Activated CD4-positive, alpha-beta T cell treated with anti-CD3 and anti-CD28 coated beads for 24 hours (primary cell): ENCODE results near the gene VN1R2.
"Not testable (repeated sequence)": the region's sequence is repeated elsewhere in the genome, so short reads cannot be mapped to it uniquely, and the experiment has no call there.

Experiments
- DNase-seq, 2 donors: peaks; one replicate each; pipeline ENCODE4 v3.0.0-alpha.2; 2020; ENCODE audit warnings: low read depth in 2 of 2

The VN1R2 gene, protein sequence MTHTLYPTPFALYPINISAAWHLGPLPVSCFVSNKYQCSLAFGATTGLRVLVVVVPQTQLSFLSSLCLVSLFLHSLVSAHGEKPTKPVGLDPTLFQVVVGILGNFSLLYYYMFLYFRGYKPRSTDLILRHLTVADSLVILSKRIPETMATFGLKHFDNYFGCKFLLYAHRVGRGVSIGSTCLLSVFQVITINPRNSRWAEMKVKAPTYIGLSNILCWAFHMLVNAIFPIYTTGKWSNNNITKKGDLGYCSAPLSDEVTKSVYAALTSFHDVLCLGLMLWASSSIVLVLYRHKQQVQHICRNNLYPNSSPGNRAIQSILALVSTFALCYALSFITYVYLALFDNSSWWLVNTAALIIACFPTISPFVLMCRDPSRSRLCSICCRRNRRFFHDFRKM

DNA sequence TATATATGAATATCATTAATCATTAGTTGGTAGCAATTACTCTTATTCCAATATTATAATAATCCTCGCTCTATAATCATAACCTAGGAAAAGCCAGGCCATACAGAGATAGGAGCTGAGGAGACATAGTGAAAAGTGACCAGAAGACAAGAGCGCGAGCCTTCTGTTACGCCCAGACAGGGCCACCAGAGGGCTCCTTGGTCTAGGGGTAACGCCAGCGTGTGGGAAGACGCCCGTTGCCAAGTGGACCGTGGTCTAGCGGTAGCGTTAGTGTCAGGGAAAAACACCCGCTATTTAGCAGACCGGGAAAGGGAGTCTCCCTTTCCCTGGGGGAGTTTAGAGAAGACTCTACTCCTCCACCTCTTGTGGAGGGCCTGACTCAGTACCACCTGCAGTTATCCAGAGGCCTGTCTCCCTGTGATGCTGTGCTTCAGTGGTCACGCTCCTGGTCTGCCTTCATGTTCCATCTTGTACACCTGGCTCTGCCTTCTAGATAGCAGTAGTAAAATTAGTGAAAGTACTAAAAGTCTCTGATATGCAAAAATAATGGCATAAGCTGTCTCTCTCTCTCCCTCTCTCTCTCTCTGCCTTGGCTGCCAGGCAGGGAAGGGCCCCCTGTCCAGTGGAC, at the start of gene VN1R2:
Gene VN1R2 (plus strand): TSS at position 578 of the 628 bp plus-strand sequence. CDS start 84 bp downstream, outside the sequence.
- not testable (repeated sequence) for DNase-seq

GRCh38 chr19:53211554-53211953, 46.5 kb upstream of the VN1R2 start:
- not testable (repeated sequence) for DNase-seq

- no peak for DNase-seq
Measured at GRCh38 chr19:53212703-53213320, 45.3 kb upstream of the VN1R2 start.

GRCh38 chr19:53222716-53223115, 35.4 kb upstream of the VN1R2 start:
- not testable (repeated sequence) for DNase-seq

- DNase-seq = no peak
Measured at GRCh38 chr19:53224606-53225005, 33.5 kb upstream of the VN1R2 start.

DNA sequence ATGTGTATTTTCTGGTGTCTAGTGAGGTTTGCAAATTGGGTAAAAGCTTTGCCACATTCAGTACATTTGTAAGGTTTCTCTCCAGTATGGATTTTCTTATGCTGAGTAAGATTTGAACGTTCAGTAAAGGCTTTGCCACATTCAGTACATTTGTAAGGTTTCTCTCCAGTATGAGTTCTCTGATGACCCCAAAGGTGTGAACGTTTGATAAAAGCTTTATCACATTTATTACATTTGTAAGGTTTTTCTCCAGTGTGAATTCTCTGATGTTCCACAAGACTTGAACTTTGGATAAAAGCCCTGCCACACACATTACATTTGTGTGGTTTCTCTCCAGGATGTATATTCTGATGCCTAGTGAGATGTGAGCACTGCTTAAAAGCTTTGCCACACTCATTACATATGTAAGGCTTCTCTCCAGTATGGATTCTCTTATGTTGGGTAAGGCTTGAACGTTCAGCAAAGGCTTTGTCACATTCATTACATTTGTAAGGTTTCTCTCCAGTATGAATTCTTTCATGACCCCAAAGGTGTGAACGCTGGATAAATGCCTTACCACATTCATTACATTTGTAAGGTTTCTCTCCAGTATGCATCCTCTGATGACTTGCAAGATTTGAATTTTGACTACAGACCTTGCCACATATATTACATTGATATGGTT, 20.8 kb upstream of the VN1R2 start:
- DNase-seq = no peak

DNA sequence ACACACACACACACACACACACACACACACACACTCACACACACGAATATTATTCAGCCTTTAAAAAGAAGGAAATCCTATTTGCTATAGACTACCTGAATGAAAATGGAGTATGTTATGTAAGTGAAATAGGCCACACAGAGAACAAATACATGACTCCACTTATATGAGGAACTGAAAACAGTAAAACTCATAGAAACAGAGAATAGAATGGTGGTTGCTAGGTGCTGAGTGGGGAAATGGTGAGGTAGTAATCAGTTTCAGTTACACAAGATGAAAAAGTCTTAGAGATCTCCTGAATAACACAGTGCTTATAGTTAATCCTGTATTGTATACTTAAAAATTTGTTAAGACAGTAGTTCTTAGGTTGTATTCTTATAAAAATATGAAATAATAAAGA, 11.6 kb upstream of the VN1R2 start:
- DNase-seq = no peak

GRCh38 chr19:53254411-53255341, 3.4 kb upstream of the VN1R2 start, which contains the start of gene ZNF677:
Gene ZNF677 (minus strand): TSS chr19:53254873. CDS start chr19:53251550, 3,323 bp downstream.
- peak; percentile 64 to 69 for DNase-seq

DNA sequence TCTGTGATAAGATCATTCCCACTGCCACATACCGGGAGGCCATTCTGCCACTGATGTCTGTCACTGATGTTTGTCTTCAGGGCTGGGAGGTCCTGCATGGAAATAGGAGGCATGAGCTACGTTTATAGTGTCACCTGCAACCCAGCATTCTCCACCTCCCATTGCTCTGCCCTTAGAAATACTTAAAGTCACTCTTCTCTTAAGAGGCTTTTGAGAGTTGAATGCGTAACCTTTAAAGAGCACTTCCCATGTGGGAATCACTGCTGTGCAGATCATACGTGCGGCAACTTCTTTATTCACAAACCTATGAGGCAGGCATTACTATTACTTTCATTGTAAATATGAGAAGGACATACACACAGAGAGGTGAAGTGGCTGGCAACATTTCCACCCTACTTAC, 9.5 kb downstream of the VN1R2 start, which contains the start of gene VN1R4:
Gene VN1R4 (minus strand): TSS at position 101 of the 400 bp plus-strand sequence. CDS start 58 bp downstream, at position 43.
- not testable (repeated sequence) for DNase-seq

GRCh38 chr19:53269861-53270260, 11.8 kb downstream of the VN1R2 start:
- DNase-seq = not testable (repeated sequence)

- no peak for DNase-seq
Measured at GRCh38 chr19:53272044-53272443, 14.0 kb downstream of the VN1R2 start.

GRCh38 chr19:53275480-53275879, 17.4 kb downstream of the VN1R2 start:
- no peak for DNase-seq

- DNase-seq = not testable (repeated sequence)
Measured at GRCh38 chr19:53281947-53282346, 23.9 kb downstream of the VN1R2 start.

DNA sequence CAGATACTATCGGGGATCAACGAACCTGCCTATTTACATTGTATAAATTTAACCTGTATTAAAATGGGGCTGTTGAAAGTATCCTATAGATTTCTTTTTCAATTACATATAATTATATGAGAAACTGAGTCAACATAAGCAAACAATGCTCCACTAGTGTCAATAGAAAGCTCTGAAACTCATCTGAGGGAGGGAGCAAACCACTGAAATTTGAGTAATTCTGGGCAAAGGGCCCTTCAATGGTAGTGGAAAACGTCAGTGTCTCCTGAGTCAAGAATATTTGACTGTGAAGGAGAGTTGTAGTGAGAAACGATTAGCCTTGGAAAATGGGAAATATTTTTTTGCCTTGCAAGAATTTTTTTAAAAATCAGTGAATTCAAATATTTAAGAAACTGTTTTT, 27.0 kb downstream of the VN1R2 start:
- no peak for DNase-seq

- DNase-seq = no peak
Measured at GRCh38 chr19:53290758-53291549, 32.9 kb downstream of the VN1R2 start.

GRCh38 chr19:53294786-53295441, 36.8 kb downstream of the VN1R2 start:
- no peak for DNase-seq

GRCh38 chr19:53301341-53301740, 43.2 kb downstream of the VN1R2 start:
- not testable (repeated sequence) for DNase-seq

GRCh38 chr19:53308339-53308811, 50.3 kb downstream of the VN1R2 start:
- no peak for DNase-seq
